NB4 (cell line): ENCODE data around the gene SLC27A4.

Experiments
- DNase-seq: peaks from one replicate; pipeline ENCODE4 v3.0.0; 2010; ENCODE audit warnings: low read depth
- H3K4me3 ChIP-seq: one replicate; pipeline ENCODE4 v1.5.1; 2011; ENCODE audit warnings: mild to moderate bottlenecking, low read depth, low read length, moderate library complexity
- CTCF ChIP-seq: IDR thresholded peaks from one replicate; pipeline ENCODE4 v1.5.1; 2012; ENCODE audit warnings: low read depth, low read length
- MAX ChIP-seq: IDR thresholded peaks from 2 replicates; pipeline ENCODE4 v1.6.1; 2011; ENCODE audit warnings: low read depth, low read length
- MYC ChIP-seq: IDR thresholded peaks from 2 replicates; pipeline ENCODE4 v1.6.1; 2011; ENCODE audit warnings: low read depth, low read length
- POLR2A ChIP-seq: IDR thresholded peaks from 2 replicates; pipeline ENCODE4 v1.6.1; 2011; ENCODE audit warnings: mild to moderate bottlenecking; ENCODE audit not compliant: insufficient read length; ENCODE audit errors: extremely low read depth

The SLC27A4 gene

GRCh38 chr9:128388150-128388549 lies 47.8 kb downstream of the SLC27A4 start:
- no peak for DNase-seq
- TF ChIP-seq CTCF = no peak
- TF ChIP-seq MYC = no peak
- no peak for TF ChIP-seq POLR2A
- TF ChIP-seq MAX = no peak

GRCh38 chr9:128389395-128390149 lies 49.2 kb downstream of the SLC27A4 start:
- TF ChIP-seq CTCF (no peak), MAX (no peak), MYC (no peak), POLR2A (no peak)
- DNase-seq = no peak

More at GRCh38 chr9:128388150-128388549, 47.8 kb downstream of the SLC27A4 start:
- no peak overlapping the region for H3K4me3 ChIP-seq

GRCh38 chr9:128390150-128390812 lies 50.0 kb downstream of the SLC27A4 start:
- no peak overlapping the region for H3K4me3 ChIP-seq
- DNase-seq = no peak
- no peak for TF ChIP-seq MAX
- TF ChIP-seq POLR2A = no peak
- TF ChIP-seq MYC = no peak
- TF ChIP-seq CTCF = no peak

More at GRCh38 chr9:128389395-128390149, 49.2 kb downstream of the SLC27A4 start:
- H3K4me3 ChIP-seq = no peak overlapping the region

- no peak overlapping the region for H3K4me3 ChIP-seq
- no peak for DNase-seq
- TF ChIP-seq MAX = no peak
- no peak for TF ChIP-seq CTCF
Measured at GRCh38 chr9:128390813-128391711, 50.7 kb downstream of the SLC27A4 start.

- no peak for DNase-seq
- H3K4me3 ChIP-seq = no peak overlapping the region
- TF ChIP-seq MAX = no peak
- no peak for TF ChIP-seq CTCF
- TF ChIP-seq MYC = no peak
- TF ChIP-seq POLR2A = no peak
Measured at GRCh38 chr9:128391956-128392301, 51.6 kb downstream of the SLC27A4 start.
